BE2C (cell line): ENCODE measurements around the gene TXLNA.

ENCODE experiments used
- DNase-seq: peaks from one replicate; pipeline ENCODE4 v3.0.0-alpha.2; 2020
- H3K27me3 ChIP-seq: fragments of 250-450 bp; sonication (Bioruptor Pico); 2 replicates; pipeline ENCODE4 v1.5.1; 2020; ENCODE audit warnings: mild to moderate bottlenecking
- H3K36me3 ChIP-seq: fragments of 250-450 bp; sonication (Bioruptor Pico); 2 replicates; pipeline ENCODE4 v1.5.1; 2020; ENCODE audit warnings: mild to moderate bottlenecking
- H3K4me1 ChIP-seq: fragments of 250-450 bp; sonication (Bioruptor Pico); 2 replicates; pipeline ENCODE4 v1.5.1; 2020
- H3K4me3 ChIP-seq: 2 replicates; pipeline ENCODE4 v1.5.1; 2011; ENCODE audit warnings: low read depth, low read length
- H3K9me3 ChIP-seq: fragments of 250-450 bp; sonication (Bioruptor Pico); 2 replicates; pipeline ENCODE4 v1.5.1; 2020
- CTCF ChIP-seq: IDR thresholded peaks from 2 replicates; pipeline ENCODE4 v1.5.1; 2012; ENCODE audit warnings: mild to moderate bottlenecking, low read depth, low read length

TXLNA gene

DNA sequence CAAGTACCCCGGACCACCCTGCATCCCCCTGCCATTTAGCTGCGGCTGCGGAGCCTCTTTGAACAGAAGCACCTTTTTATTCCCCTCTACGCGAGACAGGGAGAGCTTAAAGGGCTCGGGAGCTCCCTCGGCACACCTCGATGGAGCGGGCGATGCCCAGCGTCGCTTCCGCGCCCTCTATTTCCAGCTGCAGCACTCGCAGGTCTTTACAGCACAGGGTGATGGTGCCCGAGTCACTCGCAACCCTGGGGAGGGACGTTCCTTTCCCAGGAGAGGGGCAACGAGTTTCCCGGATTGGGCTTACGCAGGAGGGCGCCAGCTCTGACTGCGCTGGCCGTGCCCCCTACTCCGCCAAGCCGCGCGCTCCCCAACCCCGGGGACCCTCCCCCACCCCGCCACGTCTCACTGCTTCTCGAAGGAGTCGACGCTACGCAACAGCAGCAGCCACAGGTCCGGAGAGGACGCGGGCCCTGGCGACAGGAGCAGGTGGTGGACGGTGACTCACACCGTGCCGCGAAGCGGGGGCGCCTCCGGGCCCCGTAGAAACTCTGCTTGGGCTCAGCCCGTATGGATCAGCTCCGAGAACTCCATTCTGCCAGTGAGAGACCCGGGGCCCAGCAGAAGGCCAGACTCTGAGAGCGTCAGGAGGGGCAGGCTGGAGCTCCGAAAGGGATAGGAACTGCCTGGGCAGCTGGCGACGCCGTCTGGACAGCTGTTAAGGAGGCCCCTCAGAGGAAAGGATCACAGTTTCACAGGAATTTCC lies 61.7 kb downstream of the TXLNA start:
- Histone ChIP-seq H3K27me3 (no peaks in the 10 kb centered on the region), H3K9me3 (no peaks in the 10 kb centered on the region), H3K4me1 (no peaks in the 10 kb centered on the region), H3K36me3 (no peaks in the 10 kb centered on the region), H3K4me3 (peak overlapping the region; percentile 64)
- peak; percentile 46 for DNase-seq
- TF ChIP-seq CTCF: no peak

DNA sequence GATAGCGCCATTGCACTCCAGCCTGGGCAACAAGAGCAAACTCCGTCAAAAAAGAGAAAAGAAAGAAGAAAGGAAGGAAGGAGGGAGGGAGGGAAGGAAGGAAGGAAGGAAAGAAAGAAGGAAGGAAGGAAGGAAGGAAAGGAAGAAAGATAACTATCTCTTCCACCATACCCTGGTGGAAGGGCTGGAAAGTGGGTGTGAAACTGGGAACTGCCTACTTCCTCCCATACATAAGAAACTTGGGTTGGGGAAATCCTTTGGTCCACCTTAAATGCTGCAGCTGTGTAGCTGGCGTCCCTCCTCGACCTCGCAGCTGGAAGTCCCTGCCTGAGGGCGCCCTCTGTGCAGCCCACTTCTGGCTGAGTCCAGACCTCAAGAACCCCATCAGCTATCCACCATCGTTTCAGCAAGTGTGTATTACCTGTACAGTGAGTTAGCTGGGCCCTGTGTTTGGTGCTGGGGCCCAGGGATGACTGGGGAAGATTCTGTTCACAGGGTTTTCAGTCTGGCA lies 62.9 kb downstream of the TXLNA start:
- Histone ChIP-seq H3K4me3 (no peak overlapping the region), H3K4me1 (no peaks in the 10 kb centered on the region), H3K36me3 (no peaks in the 10 kb centered on the region), H3K9me3 (no peaks in the 10 kb centered on the region), H3K27me3 (no peaks in the 10 kb centered on the region)
- DNase-seq: no peak
- no peak for TF ChIP-seq CTCF

DNA sequence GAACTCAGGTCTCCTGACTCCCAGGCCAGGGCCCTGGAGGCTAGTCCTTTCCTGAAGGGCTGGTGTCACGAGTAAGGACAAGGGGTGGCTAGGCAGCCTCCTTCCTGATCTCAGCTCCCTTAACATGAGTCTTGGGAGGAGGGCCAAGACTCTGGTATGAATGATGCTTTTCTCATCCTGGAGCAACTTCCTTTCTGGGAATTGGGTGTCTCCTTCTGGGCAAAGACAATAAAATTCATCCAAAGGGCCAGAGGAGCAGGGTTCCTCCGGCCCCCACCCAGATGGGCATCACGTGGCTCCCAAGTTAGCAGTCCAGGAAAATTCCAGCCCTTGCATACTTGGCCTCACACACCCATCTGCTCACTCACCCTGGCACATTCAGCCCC lies 67.4 kb downstream of the TXLNA start, which contains the start of gene FAM167B:
Gene FAM167B (plus strand): TSS at position 335 of the 386 bp plus-strand sequence. CDS start 200 bp downstream, outside the sequence.
- Histone ChIP-seq H3K4me3 (no peak within 1 kb of the TSS), H3K36me3 (no peaks in the 10 kb centered on the region), H3K27me3 (no peaks in the 10 kb centered on the region), H3K9me3 (no peaks in the 10 kb centered on the region), H3K4me1 (no peaks in the 10 kb centered on the region)
- no peak for DNase-seq
- no peak for TF ChIP-seq CTCF

DNA sequence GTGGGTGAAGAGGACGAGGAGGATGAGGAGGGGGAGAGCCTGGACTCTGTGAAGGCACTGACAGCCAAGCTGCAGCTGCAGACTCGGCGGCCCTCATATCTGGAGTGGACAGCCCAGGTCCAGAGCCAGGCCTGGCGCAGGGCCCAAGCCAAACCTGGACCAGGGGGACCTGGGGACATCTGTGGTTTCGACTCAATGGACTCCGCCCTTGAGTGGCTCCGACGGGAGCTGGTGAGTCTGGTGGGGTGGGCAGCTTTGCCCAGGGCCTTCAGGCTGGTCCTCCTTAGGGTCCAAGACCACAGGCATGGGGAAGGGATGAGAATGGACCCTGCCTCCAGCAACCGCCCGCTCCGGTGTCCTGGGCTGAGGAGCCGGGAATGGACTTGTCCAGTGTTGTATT lies 68.0 kb downstream of the TXLNA start:
- Histone ChIP-seq H3K4me3 (no peak overlapping the region), H3K36me3 (no peaks in the 10 kb centered on the region), H3K27me3 (no peaks in the 10 kb centered on the region), H3K9me3 (no peaks in the 10 kb centered on the region), H3K4me1 (no peaks in the 10 kb centered on the region)
- DNase-seq: no peak
- TF ChIP-seq CTCF: no peak
